H54 (cell line): ENCODE data around the gene HNRNPC.
"Not testable (repeated sequence)": the region's sequence is repeated elsewhere in the genome, so short reads cannot be mapped to it uniquely, and the experiment has no call there.

Experiments used
- DNase-seq: peaks from one replicate; pipeline ENCODE4 v3.0.0; 2011; ENCODE audit warnings: low spot score, mixed read lengths; ENCODE audit not compliant: insufficient read length
- FAIRE-seq: peaks from 3 replicates; lab custom pipeline; 2011; peaks lifted over from hg19 to GRCh38; lab: Jason Lieb, UNC
- POLR2A ChIP-seq: IDR thresholded peaks from 2 replicates; pipeline ENCODE4 v1.6.1; 2011; ENCODE audit warnings: low read depth, mild to moderate bottlenecking, low read length

The HNRNPC gene

GRCh38 chr14:21191809-21192446 is 77.3 kb downstream of the HNRNPC start:
- peak; percentile 27 for FAIRE-seq
- peak; percentile 58 for DNase-seq
- no peak for TF ChIP-seq POLR2A

GRCh38 chr14:21191261-21191808 is 77.9 kb downstream of the HNRNPC start:
- DNase-seq = no peak
- no peak for TF ChIP-seq POLR2A
- no peak for FAIRE-seq

GRCh38 chr14:21185491-21185890 is 83.8 kb downstream of the HNRNPC start:
- FAIRE-seq (no peak), DNase-seq (no peak)
- TF ChIP-seq POLR2A = no peak

GRCh38 chr14:21184254-21184653 is 85.0 kb downstream of the HNRNPC start:
- no peak for TF ChIP-seq POLR2A
- DNase-seq (no peak), FAIRE-seq (no peak)

DNA sequence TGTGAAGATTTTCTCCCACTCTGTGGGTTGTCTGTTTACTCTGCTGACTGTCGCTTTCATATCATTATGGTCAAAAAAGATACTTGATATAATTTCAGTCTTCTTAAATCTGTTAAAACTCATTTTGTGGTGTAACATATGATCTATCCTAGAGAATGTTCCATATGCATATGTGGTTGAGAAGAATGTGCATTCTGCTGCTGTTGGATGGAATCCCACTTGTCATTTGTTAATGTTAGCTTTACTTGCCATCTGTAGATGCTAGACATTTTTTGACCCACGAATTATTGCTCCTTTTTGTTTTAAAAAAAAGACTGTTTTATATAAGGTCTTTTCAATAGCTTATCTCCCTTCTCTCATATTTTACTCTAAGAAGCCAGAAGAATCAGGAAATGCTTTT is 87.1 kb downstream of the HNRNPC start:
- no peak for TF ChIP-seq POLR2A
- FAIRE-seq (no peak), DNase-seq (no peak)

DNA sequence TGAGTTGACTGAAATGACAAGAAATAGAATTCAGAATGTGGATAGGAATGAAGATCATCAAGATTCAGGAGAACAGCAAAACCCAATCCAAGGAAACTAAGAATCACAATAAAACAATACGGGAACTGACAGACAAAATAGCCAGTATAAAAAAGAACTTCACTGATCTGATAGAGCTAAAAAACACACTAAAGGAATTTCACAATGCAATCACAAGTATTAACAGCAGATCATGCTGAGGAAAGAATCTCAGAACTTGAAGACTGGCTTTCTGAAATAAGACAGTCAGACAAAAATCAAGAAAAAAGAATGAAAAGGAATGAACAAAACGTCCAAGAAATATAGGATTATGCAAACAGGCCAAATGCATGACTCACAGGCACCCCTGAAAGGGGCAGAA is 98.1 kb downstream of the HNRNPC start:
- FAIRE-seq (no peak), DNase-seq (no peak)
- TF ChIP-seq POLR2A = no peak

DNA sequence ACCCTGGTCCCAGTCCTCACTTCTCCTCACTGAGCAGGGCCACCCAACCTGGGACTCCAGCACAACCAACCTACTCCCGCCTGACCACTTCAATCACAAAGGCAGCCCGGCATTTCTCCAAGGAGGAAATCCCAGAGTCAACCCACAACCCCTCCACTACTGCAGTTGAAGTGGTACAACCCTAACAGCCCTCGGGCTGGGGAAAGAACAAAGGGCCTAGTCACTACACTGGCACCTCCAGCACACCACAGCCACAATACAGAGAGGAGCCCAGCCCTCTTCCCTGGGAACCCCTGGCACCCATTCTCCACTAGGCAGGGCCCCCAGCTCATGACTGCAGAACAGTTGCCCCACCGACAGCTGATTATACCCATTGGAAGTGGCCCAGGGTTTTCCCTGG is 99.7 kb downstream of the HNRNPC start:
- no peak for FAIRE-seq
- no peak for DNase-seq
- TF ChIP-seq POLR2A = no peak

DNA sequence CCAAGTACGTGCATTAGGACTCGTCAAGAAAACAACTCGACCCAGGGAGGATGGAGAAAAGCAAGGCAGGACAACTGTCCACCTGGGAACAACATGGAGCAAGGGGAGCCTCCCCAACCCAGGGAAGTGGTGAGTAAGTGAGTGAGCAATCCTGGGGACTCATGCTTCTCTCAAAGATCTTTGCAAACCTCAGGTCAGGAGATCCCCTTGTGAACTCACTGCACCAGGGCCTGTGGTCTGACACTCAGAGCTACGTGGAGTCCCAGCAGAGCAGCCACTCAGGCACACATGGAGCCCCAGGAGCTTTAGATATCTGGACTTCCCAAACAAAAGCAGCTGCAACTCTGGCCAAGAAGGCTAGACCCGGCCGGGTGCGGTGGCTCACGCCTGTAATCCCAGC is 101.2 kb downstream of the HNRNPC start:
- DNase-seq (no peak), FAIRE-seq (no peak)
- TF ChIP-seq POLR2A = no peak

DNA sequence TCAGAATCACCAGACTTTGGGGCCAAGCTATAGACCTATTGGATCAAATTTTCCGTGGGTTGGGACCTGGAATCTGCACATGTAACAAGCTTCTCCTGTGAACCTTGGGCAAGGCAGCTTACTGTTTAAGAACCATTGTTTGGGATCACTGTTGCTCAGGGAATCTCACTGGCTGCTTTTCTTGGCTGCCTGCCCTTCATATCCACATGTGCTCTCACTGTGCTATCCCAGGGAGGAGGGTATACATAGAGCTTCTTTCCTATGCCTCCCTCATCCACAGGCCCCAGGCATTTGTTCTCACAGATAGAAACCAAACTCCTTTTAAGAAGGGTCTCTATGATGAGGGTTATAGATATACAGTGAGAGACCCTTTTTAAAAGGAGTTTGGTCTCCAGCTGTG is 103.6 kb downstream of the HNRNPC start:
- not testable (repeated sequence) for FAIRE-seq, DNase-seq

- not testable (repeated sequence) for FAIRE-seq, DNase-seq
These were observed 104.1 kb downstream of the HNRNPC start for GRCh38 chr14:21165002-21165605.

DNA sequence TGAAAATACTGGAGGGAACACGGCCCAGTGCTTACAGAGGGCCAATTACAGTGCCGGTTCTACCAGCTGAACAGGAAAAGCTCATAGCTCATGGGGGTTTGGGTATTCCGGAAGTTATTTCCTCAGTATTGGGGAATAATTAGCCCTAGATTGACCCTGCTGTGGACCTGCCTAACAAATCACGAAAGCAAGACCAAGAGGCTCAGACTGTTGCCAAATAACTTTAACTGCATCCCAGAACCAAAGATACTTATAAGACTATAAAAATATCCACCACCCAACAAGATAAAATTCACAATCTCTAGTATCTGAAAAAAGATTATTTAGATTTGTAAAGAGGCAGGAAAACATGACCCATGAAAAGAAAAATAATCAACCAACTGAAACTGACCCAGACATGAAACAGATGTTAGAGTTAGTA is 105.4 kb downstream of the HNRNPC start:
- TF ChIP-seq POLR2A = no peak
- FAIRE-seq = no peak
- no peak for DNase-seq

DNA sequence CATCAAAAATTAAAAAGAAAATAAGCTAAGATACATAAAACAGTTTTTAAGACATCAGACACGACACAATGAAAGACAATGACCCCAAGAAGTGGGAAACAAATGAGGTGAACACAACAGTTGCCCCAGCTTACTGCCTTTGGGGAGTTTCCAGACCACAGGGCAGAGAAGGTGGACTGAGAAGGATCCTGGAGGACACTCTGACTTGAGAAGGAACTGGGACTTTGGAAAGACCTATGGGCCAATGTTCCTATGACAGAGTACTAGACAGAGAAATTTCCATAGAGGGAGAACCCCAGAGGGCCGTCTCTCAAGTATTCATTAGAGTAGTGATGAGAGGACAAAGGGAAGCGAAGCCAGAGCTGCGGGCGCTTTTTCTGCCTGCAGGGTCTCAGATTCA is 107.2 kb downstream of the HNRNPC start:
- TF ChIP-seq POLR2A = no peak
- FAIRE-seq (no peak), DNase-seq (no peak)

- FAIRE-seq = no peak
- TF ChIP-seq POLR2A = no peak
- no peak for DNase-seq
These were observed 109.1 kb downstream of the HNRNPC start for GRCh38 chr14:21160061-21160610.
